Brain pericyte (primary cell): ENCODE measurements around the gene APC2.
"Not testable (repeated sequence)": the region's sequence is repeated elsewhere in the genome, so short reads cannot be mapped to it uniquely, and the experiment has no call there.

Experiments
- DNase-seq: peaks from one replicate; pipeline ENCODE4 v3.0.0-alpha.2; 2012; ENCODE audit warnings: low read depth, low spot score

APC2 gene

GRCh38 chr19:1511318-1512317 is 61.7 kb downstream of the APC2 start:
- no peak for DNase-seq

DNA sequence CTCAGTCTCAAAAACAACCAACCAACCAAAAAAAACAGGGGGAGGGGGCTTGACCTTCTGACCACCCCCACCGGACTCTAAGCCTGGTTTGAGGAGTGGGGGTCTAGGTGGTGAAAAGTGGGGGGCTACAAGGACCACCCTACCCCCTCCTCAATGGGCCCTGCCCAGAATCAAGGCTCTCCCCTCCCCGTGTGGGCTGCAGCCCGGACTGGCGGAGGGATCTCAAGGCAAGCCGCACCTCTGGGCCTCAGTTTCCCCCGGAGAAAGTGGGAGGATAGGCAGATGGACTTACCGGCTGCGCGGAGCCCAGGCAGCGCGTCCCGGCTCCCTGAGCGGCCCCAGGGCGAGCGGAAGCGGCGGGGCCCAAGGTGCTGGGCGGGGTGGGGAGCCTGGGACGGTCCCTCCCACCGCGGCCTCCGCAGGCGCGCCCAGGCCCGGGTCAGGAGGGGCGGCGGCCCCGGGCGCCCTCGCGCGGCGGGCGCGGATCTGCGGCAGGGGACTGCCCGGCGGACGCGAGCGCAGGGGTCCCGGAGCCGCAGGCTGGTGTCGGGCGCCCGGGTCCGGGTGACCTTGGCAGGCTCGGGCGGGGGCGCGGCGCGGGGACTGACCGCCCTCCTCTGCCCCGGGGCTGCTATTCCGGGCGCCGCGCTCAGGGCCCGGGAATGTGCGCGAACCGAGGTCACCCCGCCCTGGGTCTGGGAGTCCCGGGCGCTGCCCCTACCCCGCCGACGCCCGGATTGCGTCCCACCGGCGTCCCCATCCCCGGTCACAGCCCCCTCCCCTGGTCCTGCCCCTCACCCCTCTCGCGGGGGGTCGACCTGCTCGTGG is 63.0 kb downstream of the APC2 start, which contains the start of gene ADAMTSL5:
TSS of gene ADAMTSL5 (minus strand) at position 349 of the 828 bp plus-strand sequence. CDS start 2,076 bp downstream, outside the sequence.
- DNase-seq: no peak

- DNase-seq: no peak
Observed at GRCh38 chr19:1513499-1514294, 63.8 kb downstream of the APC2 start.

GRCh38 chr19:1514295-1514661 is 64.4 kb downstream of the APC2 start:
- no peak for DNase-seq

DNA sequence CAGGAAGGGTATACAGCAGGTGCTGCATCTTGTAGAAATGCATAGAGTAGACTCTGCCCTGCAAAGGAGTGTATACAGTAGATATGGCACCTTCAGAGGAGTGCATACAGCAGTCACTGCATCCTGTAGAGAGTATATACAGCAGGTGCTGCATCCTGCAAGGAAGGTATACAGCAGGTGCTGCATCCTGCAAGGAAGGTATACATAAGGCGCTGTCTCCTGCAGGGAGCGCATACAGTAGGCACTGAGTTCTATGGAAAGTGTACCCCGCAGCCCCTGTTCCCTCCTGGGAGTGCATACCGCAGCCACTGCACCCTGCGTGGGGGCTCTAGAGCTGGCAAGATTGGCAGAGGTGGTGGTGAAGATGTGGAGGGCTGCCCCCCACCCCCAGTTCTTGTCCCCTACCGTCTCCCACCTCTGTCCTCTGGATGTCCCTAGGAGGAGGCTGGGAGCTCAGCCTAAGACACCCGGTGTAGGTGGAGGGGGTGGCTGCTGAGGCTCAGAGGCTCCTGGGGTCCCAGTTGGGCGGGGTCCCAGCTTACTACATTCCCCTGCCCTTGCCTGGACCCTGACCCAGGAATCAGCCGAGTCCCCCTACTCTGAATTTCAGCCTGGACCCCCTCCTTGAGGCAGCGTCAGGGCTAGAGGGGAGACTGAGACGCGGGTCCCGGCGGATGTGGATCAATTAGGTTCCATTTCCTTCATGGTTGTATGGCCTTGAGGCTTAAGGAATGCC is 65.2 kb downstream of the APC2 start:
- DNase-seq: no peak

DNA sequence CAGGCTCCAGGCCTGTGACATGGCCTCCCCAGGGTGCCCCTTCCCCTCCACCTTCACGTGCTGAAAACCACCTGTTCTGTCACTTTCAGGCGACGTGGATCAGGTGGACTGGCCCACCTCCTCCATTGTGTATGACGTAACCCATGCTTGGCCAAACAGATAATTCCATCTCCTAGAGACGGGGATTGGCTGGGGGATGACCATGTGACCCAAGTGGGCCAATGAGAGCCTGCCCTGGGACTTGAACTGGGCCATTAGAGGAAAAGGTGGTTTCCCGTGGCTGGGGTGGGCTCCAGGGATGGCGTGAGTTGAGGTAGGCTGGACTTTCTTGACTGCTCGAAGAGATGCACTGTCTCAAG is 66.5 kb downstream of the APC2 start:
- DNase-seq: no peak

- no peak for DNase-seq
Observed at GRCh38 chr19:1518471-1518870, 68.5 kb downstream of the APC2 start.

GRCh38 chr19:1519802-1520201 is 69.9 kb downstream of the APC2 start:
- DNase-seq: not testable (repeated sequence)

- no peak for DNase-seq
Observed at GRCh38 chr19:1520203-1520780, 70.4 kb downstream of the APC2 start.

DNA sequence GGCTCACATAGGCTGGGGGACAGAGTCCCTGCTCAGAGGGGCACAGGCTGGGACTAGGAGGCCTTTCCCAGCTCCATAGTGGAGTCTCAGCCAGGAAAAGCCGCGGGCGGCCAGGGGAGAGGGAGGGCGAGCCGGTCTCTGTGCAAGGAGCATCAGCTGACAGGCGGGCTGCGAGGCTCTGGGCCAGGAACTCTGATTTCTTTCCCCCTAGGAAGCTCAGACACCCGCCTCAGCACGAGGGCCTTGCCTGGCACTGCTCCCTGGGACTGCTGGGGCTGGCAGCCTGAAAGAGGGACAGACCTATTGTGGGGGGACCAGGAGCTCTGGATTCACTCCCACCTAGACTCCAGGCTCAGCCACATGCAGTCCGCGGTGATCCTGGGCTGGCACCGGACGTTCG is 71.7 kb downstream of the APC2 start:
- no peak for DNase-seq

DNA sequence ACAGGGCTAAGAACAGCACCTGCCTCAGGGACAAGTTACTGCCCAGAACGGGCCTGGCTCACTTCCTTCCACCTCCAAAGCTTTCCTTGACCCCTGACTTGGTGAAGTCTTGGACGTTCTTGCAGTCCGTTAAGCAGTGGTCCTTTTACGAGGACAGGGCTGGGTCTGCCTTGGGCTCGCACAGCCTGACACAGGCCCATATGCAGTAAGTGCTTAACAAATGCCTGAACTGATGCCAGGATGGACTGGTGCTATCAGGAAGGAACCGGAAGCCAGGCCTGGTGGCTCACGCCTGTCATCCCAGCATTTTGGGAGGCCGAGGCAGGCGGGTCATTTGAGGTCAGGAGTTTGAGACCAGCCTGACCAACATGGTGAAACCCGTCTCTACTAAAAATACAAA is 72.1 kb downstream of the APC2 start:
- no peak for DNase-seq

- no peak for DNase-seq
Observed at GRCh38 chr19:1522838-1523237, 72.9 kb downstream of the APC2 start.
